ENCODE data around the gene MYOZ2. TPM values are rescaled to one million over a fixed set of nuclear protein-coding genes. Genes with fewer than 3 reads are reported as not detected.

The MYOZ2 gene
- total RNA-seq, 4 donors from 2014 or later = 0.21 to 0.30 (median 0.22) TPM; not detected in 1

DNA sequence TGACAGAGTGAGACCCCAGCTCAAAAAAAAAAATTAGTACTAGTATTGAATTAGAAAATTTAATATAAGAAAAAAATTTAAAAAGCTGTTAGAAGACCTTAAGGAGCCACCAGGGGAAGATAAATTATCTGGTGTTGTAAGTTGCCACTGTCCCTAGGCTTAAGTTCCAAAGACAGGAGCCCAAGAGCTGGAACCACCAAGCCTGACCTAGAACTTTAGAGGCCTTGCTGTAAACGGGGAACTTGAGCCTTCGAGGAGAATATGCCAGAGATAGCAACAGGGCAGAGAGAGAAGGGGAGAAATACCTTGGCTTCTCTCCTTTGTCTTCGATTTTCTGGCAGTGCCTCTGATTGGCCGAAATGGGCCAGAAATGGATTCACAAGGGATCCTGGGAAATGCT lies 85.8 kb downstream of the MYOZ2 start:
- H3K36me3 ChIP-seq = peaks cover 5 to 92% (median 6%) of the 10 kb centered on the region in 3 donors
- DNase-seq (ENCODE audit: low spot score in 2 of 2) = no peak
- 91 to 93% methylated on average over 4 of the region's 4 CpGs for WGBS, 2 donors
- H3K9me3 ChIP-seq = peaks cover 0 to 10% (median 0%) of the 10 kb centered on the region in 4 donors
- TF ChIP-seq, protein P1, sequence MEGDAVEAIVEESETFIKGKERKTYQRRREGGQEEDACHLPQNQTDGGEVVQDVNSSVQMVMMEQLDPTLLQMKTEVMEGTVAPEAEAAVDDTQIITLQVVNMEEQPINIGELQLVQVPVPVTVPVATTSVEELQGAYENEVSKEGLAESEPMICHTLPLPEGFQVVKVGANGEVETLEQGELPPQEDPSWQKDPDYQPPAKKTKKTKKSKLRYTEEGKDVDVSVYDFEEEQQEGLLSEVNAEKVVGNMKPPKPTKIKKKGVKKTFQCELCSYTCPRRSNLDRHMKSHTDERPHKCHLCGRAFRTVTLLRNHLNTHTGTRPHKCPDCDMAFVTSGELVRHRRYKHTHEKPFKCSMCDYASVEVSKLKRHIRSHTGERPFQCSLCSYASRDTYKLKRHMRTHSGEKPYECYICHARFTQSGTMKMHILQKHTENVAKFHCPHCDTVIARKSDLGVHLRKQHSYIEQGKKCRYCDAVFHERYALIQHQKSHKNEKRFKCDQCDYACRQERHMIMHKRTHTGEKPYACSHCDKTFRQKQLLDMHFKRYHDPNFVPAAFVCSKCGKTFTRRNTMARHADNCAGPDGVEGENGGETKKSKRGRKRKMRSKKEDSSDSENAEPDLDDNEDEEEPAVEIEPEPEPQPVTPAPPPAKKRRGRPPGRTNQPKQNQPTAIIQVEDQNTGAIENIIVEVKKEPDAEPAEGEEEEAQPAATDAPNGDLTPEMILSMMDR (IDR thresholded peaks at IDR 0.05) = no peak
- TF ChIP-seq EP300 (IDR thresholded peaks at IDR 0.05) (no peak), POLR2A (IDR thresholded peaks at IDR 0.05) (no peak)
- peaks cover 0 to 30% (median 2%) of the 10 kb centered on the region in 4 donors for H3K4me1 ChIP-seq
- no peak overlapping the region for H3K27ac ChIP-seq
- H3K4me3 ChIP-seq = peak overlapping the region in 1 of 4 donors; percentile 94
- no peaks in the 10 kb centered on the region for H3K27me3 ChIP-seq

DNA sequence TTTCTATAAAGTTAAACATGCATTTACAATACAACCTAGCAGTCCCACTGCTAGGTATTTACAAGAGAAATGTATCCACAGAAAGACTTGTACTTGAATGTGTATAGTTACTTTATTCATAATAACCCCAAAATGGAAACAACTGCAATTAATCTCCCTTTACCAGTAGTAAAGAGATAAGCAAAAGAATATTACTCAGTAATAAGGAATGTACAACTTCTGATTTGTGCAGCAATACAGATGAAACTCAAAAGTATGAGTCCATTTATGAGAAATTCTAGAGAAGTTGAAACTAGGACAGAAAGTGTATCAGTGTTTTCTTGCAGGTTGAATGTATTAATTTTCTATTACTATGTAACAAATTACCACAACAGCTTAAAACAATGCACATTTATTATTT lies 92.1 kb downstream of the MYOZ2 start:
- TF ChIP-seq, protein P1 (IDR thresholded peaks at IDR 0.05) = no peak
- no peak for TF ChIP-seq POLR2A (IDR thresholded peaks at IDR 0.05)
- TF ChIP-seq EP300 (IDR thresholded peaks at IDR 0.05) = no peak
- H3K4me3 ChIP-seq = no peak overlapping the region
- peaks cover 0 to 88% (median 2%) of the 10 kb centered on the region in 3 donors for H3K36me3 ChIP-seq
- peaks cover 0 to 39% (median 0%) of the 10 kb centered on the region in 4 donors for H3K4me1 ChIP-seq
- no peaks in the 10 kb centered on the region for H3K27me3 ChIP-seq
- no peak for DNase-seq (ENCODE audit: low spot score in 2 of 2)
- H3K27ac ChIP-seq = no peak overlapping the region
- H3K9me3 ChIP-seq = peaks cover 0 to 10% (median 0%) of the 10 kb centered on the region in 4 donors

DNA sequence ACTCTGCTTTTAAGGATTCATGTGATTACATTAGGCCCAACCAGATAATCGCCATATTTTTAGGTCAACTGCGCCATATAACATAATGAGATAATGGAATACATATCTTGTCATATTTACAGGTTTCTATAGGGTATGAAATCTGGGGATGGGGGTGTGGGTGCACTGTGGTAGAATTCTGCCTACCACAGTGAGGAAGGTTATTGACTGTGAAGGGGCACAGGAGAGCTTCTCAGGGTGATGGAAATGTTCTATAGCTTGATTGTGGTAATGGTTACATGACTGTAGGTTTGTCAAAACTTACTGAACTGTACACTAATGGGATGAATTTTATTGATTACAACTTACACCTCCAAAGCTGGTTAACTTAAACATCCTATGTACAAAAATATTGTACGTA lies 92.8 kb downstream of the MYOZ2 start:
- Histone ChIP-seq H3K4me3 (no peak overlapping the region), H3K27me3 (no peaks in the 10 kb centered on the region), H3K9me3 (peaks cover 0 to 10% (median 0%) of the 10 kb centered on the region in 4 donors), H3K4me1 (peaks cover 0 to 46% (median 0%) of the 10 kb centered on the region in 4 donors), H3K36me3 (peaks cover 0 to 81% (median 2%) of the 10 kb centered on the region in 3 donors), H3K27ac (no peak overlapping the region)
- WGBS, 2 donors = 91 to 98% methylated on average over 3 of the region's 3 CpGs
- DNase-seq (ENCODE audit: low spot score in 2 of 2) = no peak
- TF ChIP-seq, protein P1 (IDR thresholded peaks at IDR 0.05) = no peak
- TF ChIP-seq EP300 (IDR thresholded peaks at IDR 0.05) (no peak), POLR2A (IDR thresholded peaks at IDR 0.05) (no peak)

DNA sequence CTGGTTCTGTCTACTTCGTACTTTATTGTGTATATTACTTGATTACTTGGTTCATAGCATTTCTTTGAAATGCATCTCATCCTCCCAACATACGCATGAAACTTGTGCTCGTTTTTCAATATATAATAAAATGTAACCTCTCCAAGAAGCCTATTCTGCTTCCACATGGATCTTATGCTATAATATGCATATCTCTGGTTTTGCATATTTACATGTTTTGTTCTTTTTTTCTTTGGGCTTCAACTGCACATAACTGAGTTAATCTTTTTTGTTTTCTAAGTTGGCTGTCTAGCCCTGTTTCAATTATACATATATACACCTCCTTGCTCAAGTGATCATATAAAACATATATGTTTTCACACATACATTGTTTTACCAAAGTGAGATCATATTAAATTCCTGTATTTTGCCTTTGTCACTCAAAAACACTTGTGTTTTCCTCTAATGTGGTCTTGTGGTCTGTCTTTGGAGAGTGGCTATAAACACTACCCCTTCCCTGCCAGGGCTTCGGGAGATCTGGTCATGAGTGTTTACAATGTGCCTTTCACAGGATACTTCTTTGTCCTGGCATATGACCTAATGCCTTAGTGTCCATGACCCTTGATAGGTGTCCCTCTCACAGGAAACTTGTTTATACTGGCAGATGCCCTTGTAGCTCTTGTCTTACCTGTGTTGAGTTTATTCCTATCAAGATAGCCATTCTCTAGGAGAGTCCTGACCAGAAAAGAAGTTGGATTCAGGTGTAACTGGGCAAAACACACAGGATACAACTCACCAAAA lies 94.5 kb downstream of the MYOZ2 start:
- 78 to 82% methylated on average over 4 of the region's 4 CpGs for whole genome bisulfite sequencing, 2 donors
- Histone ChIP-seq H3K4me3 (no peak overlapping the region), H3K4me1 (peaks cover 0 to 63% (median 3%) of the 10 kb centered on the region in 4 donors), H3K27me3 (no peaks in the 10 kb centered on the region), H3K36me3 (peaks cover 0 to 80% (median 0%) of the 10 kb centered on the region in 3 donors), H3K27ac (no peak overlapping the region), H3K9me3 (peaks cover 0 to 3% (median 0%) of the 10 kb centered on the region in 4 donors)
- DNase-seq (ENCODE audit: low spot score in 2 of 2) = no peak
- TF ChIP-seq EP300 (IDR thresholded peaks at IDR 0.05) = no peak
- TF ChIP-seq, protein P1 (IDR thresholded peaks at IDR 0.05) = no peak
- no peak for TF ChIP-seq POLR2A (IDR thresholded peaks at IDR 0.05)

DNA sequence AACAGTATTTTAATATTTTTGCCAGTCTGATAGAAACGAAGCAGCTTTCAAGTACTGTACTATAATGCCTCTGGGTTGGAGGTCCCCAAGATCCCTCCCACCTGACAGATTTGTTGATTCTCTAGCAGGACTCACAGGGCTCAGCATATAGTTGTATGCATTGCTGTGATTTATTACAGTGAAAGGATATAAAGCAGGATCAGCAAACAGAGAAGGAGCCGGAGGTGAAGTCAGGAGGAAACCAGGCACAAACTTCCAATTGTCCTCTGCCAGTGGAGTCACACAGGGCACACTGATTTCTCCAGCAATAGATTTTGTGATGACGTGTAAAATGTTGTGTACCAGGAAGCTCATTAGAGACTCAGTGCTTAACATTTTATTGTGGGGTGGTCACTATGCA lies 95.9 kb downstream of the MYOZ2 start:
- DNase-seq (ENCODE audit: low spot score in 2 of 2) = no peak
- Histone ChIP-seq H3K36me3 (peaks cover 0 to 82% (median 0%) of the 10 kb centered on the region in 3 donors), H3K9me3 (no peaks in the 10 kb centered on the region), H3K4me3 (no peak overlapping the region), H3K27me3 (no peaks in the 10 kb centered on the region), H3K4me1 (peaks cover 0 to 76% (median 3%) of the 10 kb centered on the region in 4 donors), H3K27ac (peak overlapping the region in 1 of 4 donors; percentile 4)
- TF ChIP-seq, protein P1 (IDR thresholded peaks at IDR 0.05) = no peak
- TF ChIP-seq EP300 (IDR thresholded peaks at IDR 0.05) (no peak), POLR2A (IDR thresholded peaks at IDR 0.05) (no peak)
- 67 to 71% methylated on average over 3 of the region's 3 CpGs for WGBS, 2 donors

Measured in tibial nerve (tissue), 4 donors.